Fibroblast of skin of abdomen (primary cell): ENCODE results near the gene OGFOD3.

Experiments used
- DNase-seq: peaks from one replicate; pipeline ENCODE4 v3.0.0-alpha.2; 2013

OGFOD3 gene

DNA sequence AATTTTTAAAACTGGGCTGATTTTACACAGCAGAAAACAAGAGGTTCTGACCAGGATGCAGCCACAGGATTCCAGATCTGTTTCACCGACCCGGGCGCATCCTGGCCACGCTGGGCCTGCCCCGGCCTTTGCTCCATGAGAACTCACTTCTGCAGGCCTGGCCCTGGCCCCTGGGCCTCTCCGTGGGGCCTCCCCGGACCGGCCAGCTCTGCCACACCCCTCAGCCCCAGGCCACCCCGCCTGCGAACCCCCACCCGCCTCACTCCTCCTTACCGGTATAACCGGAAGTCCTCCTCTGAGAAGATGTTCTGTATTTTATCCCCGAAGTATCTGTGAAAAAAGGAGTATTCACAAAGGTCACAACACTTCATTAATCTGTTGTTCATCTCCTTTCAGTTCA is 13.3 kb downstream of the OGFOD3 start:
- DNase-seq: no peak

DNA sequence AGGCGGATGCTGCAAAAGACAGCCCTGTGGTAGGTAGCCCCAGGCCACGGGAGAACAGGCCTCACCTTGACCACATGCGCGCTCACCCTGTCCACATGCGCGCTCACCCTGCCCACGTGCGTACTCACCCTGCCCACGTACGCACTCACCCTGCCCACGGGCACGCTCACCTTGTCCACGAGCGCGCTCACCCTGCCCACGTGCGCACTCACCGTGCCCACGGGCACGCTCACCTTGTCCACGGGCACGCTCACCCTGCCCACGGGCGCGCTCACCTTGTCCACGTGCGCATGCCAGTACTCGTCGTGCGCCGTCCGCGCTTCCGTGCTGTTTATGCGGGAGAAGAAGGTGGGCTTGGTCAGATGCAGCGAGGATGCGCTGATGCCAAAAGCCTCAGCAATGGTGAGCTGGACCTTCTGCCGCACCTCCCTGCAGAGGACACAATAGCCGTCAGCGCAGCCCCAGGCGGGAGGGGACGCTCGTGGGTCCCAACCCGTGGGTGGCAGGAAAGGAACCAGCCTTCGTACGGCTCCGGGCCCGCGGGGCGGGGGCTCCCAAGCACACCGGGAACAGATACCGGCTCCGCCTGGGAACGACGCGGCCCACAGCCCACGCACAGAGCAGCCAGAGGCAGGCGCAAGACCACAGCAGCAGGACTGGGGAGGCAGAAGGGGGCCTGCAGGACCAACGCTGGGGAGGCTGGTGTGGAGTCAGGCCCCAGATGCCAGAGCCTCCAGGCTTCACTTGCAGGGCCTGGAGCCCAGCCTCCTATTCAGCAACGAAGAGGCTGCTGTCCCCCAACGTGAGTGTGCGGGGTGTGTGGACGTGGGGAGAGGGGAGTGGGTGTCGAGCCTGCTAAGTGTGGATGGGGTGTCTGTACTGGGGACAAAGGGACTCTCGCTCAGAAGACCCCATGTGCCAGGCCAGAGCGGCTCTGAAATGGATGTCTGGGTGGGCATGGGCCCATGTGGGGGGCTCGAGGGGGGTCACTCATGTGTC is 14.4 kb downstream of the OGFOD3 start:
- DNase-seq: no peak

DNA sequence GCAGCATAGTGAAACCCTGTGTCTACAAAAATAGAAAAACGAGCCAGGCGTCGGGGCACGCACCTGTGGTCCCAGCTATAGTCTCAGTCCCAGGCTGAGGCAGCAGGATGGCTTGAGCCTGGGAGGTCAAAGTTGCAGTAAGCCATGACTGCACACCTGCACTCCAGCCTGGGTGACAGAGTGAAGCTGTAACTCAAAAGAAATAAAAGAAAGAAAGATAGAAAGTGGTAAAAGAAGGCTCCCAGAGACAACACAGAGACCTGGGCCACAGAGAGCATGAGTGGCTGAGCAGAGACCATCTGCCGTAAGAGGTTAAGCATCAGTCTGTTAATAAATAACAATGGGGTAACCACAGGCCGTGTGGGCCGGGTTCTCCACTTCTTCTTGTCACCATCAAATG is 15.5 kb downstream of the OGFOD3 start:
- DNase-seq: no peak

DNA sequence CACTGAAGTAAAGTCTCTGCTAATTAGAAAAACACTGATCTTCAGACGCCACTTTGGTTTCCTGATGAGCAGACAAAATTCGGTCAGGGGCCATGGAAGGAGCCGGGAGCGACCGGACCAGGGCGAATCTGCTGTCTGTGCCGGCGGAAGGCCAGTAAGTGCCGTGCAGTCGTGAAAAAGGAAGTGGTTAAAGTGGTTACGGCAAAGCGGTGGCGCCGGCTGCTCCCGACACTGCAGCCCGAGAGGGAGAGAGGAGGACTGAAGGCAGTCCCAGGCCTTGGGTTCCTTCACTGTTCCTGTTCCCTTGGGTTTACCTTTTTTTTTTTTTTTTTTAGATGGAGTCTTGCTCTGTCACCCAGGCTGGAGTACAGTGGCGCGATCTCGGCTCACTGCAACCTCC is 17.6 kb downstream of the OGFOD3 start:
- DNase-seq: peak; percentile 27

DNA sequence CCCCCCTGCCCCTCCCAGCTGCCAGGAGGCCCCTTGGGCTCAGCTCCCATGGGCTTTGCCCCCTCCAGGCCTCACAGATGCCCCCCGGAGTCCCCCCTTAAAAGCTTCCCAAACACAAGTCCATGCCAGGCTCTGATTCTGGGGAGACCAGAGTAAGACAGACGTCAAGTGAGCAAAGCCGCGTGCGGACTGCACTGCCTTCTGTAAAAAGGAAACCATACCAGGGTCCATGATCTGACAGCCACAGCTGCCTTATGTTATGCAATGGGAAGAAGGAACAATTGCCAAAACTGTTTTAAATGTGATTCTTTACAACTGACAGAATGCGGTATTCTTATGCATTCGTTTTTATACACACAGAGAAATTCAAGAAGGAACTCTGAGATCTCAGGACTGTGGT is 18.2 kb downstream of the OGFOD3 start:
- DNase-seq: peak; percentile 56

DNA sequence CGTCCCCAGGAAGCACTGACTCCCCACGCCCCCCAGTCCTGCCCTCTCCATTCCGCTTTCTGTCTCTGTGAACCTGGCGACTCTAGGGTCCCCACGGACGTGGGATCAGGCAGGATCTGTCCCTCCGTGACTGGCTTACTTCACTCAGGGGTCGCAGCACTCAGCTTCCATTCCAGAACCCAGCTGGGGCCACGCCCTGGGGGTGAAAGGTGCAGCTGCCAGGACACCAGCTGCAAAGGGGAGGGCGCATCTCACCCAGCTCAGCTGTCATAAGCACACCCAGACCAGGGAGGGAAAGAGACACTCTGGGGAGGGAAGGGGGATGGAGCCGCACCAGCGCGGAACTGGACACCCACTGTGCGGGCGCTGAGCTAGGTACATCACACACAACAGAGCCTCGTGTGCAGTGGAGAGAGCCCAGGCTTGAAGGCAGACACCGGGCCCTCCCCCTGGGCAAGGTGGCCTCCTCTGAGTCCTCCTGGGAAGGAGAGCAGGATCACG is 18.7 kb downstream of the OGFOD3 start:
- DNase-seq: no peak

DNA sequence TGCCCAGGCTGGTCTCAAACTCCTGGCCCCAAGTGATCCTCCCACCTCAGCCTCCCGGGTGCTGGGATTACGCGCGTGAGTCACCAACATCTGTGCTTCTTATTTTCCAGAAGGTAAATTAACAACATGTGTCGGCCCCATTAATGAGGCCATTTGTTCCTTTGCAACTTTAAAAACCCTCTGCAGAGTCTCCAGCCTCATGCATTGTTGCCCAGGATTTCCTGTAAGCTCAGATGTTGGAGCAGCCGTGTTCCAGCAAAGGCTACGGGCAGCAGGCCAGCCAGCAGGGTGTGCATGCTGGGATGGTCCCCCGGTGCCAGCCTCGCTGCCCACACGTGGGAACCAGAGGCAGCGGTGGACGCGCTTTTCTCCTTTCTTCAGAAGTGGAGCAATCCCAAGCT is 19.3 kb downstream of the OGFOD3 start:
- peak; percentile 95 for DNase-seq

DNA sequence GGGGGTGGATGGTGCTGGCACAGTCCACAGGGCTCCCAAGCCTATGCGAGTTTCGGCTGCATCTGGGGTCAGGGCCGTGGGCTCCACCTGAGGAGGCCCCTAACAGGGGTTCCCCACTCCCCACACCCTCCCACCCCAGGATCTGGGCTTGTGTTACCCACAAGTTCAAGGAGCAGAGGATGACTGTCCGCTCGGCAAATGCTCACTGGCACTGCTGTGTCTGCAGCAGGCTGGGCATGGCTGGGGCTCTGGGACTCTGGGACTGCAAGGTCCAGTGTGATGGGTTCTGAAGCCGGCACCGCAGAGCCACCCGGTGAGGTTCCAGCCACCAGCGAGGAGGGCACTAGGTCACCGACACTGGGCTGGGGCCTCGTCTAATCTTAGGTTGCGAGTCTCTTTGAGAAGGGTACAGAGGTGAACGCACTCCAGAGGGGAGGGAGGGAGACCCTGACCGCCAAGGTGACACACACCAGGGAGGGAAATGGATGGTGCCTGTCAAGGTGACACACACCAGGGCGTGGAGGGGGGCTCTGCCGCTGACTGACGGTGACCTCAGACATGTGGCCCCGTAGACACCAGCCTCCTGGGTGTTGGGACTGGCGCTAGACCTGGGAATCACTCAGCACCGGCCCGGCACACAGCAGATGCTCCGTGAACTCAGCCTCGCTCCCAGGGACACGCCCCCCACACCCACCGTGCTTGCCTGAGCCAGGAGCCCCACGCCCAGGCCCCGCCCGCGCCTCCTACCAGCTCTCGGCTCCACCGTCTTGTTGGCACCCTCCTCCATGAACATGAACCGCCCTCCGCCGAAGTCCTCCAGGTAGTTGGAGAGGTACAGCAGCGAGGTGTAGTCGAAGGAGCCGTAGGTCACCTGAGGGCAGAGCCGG is 20.7 kb downstream of the OGFOD3 start:
- no peak for DNase-seq

DNA sequence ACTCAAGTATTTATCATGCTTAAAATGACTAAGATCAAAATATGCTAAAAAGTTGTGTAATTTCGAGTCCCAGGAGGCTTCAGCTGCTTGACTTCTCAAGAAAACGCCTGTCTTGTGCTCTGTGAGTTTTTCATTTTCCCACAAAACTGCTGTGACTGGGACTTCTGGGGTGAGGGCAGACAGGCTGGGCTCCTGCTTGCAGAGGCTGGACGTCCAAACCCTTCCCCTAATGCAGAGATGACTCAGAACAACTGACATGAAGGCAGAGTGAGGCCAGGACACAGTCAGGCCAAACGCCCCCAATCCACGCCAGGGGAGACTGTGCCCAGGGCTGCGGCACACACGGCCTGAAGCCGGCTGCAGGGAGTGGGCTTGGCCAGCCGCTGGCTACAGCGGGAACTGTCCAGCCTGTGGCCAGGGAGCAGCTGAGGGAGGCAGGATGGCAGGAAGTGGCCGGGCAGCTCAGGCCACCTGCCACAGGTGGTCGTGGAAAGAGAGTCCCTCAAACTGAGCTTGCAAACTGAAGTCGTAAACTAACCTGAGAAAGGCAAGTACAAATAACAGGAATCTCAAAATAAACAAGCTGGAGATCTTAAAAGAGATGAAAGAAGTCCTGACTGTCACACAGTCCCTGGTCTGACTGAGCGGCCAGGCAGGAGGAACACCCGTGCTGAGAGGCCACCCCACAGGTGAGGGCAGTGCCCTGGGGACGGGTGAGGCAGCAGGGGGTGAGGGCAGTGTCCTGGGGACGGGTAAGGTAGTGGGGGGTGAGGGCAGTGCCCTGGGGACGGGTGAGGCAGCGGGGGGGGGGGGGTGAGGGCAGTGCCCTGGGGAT is 21.6 kb downstream of the OGFOD3 start:
- DNase-seq: peak; percentile 97

DNA sequence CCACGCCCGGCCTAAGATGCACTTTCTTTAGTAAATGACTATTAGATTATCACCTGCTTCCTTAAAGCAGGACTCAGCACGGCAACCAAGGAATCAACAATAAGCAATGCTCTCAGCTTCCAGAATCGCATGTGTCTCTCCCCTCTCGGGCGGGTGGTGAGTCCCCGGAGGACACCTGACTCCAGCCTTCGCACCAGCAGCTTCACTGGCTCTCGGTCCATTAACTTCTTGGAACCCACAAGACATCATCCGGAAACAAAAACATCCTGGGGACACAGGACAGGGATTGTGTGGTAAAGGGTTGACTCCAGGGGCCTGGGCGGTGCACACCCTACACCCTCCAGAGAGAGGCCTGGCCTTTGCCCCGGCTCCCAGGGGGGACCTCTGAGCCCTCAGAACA is 24.1 kb downstream of the OGFOD3 start:
- DNase-seq: no peak

DNA sequence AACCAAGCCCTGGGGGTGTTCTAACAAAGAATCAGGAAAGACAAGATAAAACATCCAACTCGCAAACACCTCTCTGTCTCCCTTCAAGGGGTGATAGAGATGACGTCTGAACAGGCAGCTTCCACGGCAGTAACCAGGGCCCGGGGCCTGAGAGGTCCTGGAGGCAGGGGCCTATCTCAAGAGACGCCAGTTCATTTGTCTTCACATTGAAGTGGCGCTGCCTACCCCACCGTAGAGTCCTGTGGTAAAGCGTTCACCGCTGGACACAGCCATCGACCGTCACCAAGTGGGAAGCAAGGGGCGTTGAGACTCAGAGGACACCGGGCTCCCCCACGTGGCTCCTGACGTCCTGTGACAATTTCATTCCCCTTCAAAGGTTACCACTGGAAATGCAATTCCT is 25.4 kb downstream of the OGFOD3 start:
- DNase-seq: no peak

DNA sequence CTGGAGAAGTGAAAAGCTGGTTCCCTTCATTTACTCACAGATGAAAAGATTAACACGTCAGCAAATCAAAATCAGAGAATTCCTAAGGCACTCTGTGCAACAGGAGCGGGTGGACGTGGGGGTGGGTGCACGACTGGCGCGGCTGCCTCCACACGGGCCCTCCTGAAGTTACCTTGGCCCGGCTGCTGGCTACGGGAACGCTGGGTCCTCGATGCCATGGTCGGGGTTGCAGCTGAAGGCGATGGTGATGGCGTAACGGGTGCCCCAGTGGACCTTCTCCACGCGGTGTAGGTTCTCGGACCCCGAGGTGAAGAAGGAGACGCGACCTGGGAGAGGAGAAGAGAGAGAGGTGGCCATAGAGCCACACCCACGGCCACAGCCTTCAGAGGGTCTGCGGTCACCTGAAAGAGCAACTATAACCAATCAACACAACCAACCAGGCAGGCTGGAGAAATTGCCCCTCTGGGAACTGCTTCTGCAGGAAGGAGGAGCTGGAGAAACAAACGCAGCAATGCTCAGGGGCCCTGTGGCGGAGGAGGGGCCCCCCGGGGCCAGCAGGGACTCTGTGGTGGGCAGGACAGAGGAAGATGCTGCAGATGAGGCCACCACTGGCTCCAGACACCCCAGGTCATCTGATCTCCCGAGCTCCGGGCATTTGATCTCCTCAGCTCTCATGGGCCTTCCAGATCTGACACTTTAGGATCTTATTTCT is 26.0 kb downstream of the OGFOD3 start:
- DNase-seq: no peak

DNA sequence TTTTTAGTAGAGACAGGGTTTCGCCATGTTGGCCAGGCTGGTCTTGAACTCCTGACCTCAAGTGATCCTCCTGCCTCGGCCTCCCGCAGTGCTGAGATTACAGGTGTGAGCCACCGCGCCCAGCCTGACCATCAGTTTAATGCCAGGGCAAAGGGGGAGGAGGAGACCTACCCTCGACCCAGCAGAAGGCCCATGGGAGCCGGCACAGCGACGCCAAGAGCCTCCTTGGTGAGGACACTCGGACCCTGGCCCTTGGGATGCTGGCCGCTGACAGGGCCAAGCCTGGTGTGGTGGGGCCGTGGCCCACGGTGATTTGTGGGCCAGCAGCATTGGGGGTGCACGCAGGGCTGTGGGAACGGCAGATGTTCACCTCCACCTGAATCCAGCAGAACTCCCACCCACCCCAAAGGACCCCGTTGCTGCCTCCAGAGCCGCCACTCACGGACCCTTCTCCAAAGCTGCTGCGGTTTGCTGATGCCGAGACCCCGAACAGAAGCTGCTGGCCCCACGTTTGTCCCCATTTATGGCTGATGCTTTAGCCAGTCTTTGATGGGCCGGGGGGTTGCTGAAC is 26.8 kb downstream of the OGFOD3 start:
- DNase-seq: no peak

DNA sequence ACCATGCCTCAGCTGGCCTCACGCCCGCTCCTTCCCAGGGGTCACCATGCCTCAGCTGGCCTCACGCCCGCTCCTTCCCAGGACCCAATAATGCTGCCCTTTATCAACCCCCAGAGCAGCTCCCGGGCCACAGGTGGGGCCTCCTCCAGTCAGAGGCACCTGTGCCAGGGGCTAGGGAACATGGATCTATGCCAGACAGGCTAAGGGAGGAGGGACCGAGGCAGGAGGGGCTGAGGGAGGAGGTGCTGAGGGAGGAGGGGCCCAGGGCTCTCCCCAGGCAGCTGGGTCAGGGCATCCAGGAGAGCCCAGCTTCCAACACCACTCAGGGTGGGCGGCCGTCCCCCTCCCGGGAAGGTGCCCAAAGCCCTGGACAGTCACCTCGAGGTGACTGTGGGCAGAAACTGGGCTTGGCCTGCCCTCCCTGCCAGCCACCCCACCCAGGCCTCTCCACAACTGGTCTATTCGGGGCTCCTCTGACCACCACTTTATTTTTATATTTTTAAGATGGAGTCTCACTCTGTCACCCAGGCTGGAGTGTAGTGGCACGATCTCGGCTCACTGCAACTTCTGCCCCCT is 27.4 kb downstream of the OGFOD3 start:
- DNase-seq: no peak

DNA sequence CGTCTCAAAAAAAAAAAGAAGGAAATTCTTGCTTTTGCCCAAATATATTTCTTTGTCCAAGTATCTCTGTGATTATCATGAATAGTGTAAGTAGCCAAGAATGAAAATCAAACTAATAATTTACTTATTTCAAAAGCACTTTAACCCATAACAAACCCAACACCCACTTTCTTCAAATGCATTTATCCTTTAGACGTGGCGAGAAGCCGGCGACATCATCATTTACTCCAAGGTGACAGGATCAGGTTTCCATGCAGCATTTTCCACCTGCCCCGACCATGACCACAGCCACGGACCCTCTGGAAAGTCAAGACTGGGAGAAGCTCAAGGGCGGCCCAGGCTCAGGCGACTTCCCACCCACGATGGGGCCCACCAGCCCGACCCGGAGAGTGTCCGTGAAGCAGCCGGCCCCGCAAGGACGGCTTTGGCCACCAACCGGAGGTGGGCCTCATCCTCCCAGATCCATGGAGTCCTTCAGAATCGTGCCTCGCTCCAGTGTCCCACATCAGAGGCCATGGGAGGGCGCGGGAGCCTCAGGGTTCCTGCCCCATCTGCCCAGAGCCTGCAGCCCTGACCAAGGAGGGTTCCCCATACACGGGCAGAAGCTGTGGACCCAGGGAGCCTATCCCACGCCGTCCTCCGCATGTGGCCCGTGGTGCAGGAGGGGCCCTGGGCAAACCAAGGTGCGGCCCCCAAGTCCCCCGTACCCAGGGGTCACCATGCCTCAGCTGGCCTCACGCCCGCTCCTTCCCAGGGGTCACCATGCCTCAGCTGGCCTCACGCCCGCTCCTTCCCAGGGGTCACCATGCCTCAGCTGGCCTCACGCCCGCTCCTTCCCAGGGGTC is 28.1 kb downstream of the OGFOD3 start:
- no peak for DNase-seq

DNA sequence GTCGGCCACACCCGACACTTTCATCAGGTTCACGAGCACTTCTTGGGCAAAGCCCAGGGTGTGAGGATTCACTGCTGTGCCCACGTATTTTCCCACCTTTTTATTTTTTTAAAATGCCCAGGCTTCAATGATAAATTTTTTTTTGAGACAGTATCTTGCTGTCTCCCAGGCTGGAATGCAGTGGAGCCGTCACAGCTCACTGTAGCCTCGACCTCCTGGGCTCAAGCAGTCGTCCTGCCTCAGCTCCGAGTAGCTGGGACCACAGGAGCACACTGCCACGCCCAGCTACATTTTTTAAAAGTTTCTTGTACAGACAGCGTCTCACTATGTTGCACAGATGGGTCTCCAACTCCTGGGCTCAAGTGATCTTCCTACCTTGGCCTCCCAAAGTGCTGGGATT is 29.0 kb downstream of the OGFOD3 start:
- DNase-seq: no peak

DNA sequence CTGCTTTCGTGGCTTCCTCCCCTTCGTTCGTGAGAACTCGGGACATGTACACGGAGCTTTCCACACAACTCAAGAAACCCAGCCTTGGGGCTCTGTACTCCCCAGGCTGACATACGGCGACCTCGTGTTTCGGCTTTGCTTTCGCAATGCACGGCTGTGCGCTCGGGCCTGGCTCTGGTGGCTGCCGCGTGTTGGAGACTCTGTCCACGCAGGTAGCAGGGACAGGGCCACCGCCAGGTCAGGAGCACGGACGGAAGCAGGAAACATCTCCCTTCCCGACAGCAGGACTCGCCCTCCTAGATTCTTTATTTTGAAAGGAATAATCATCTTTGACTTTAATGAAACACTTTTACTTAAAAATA is 29.5 kb downstream of the OGFOD3 start:
- DNase-seq: no peak

DNA sequence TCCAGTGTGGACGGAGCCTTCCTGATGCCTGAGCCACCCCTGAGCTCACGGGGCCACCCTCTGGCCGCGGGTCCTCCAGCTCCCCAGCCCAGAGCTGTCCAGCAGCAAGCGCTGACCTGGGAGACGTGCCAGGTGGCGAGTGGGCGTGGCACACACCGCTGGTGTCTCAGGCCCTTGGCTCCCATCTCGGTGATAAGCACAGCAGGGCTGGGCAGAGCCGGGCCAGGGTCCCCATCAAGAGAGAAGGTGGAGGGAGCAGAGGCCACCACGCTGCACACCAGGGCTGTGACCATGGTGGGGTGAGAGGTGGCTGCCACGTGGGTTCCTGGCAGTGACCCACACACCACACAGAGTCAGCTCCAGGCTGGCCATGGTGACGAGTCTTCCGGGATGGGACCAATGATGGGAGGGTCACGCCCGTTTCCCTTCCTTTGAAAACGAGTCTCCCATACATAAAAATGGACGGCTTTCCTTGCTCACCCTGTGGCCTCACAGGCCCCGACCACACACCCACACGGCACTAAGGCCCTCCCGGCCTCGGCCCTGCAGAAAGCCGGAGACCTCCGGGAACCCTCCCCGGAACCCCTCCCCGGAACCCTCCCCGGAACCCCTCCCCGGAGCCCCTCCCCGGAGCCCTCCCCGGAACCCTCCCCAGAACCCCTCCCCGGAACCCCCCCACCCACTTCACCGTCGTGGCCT is 30.0 kb downstream of the OGFOD3 start:
- no peak for DNase-seq

DNA sequence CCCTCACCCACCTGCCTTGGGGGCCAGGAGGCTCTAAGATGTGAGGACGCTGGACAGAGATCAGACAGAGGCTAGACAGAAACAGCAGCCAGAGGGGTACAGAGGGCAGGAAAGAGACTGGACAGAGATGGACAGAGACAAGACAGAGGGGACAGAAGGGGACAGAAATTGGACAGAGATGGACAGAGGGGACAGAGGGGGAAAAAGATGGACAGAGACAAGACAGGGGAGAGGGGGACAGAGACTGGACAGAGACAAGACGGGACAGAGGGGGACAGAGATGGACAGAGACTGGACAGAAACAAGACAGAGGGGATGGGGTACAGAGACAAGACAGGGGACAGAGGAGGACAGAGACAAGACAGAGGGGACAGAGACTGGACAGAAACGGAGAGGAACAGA is 30.7 kb downstream of the OGFOD3 start:
- no peak for DNase-seq
